HG03280 (cell line): Measurements from ENCODE around the gene STK40.

Experiments
- ATAC-seq: cut with Tn5 transposase; IDR thresholded peaks from one replicate; pipeline ENCODE4 v1.9.1; 2021; ENCODE audit warnings: mild to moderate bottlenecking, moderate library complexity; ENCODE audit not compliant: unreplicated experiment

STK40 gene

GRCh38 chr1:36377791-36378492 lies 7.8 kb downstream of the STK40 start:
- no peak for ATAC-seq

GRCh38 chr1:36372617-36373016 lies 13.1 kb downstream of the STK40 start:
- no peak for ATAC-seq

GRCh38 chr1:36369061-36369861 lies 16.5 kb downstream of the STK40 start:
- ATAC-seq: no peak

GRCh38 chr1:36367798-36368197 lies 17.9 kb downstream of the STK40 start:
- no peak for ATAC-seq

DNA sequence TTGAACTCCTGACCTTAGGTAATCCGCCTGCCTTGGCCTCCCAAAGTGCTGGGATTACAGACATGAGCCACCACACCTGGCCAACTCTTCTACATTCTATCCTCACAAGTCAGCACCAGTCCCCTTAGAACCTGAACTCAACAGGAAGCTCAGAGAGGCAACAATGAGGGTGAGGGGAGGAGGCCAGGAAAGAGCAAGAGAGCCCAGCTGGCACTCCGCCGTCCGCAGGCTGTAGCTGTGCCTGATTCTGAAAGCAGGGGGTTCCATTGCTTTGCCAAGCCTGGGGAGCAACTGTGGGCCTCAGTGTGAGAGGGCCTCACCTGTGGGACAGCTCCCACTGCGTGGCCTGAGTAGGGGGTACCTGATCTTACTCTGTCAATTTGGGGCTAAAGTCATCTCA lies 18.7 kb downstream of the STK40 start:
- no peak for ATAC-seq

- no peak for ATAC-seq
These were observed 19.5 kb downstream of the STK40 start for GRCh38 chr1:36366091-36366661.

- ATAC-seq: no peak
These were observed 20.3 kb downstream of the STK40 start for GRCh38 chr1:36365381-36365780.

GRCh38 chr1:36359911-36360550 lies 25.7 kb downstream of the STK40 start:
- ATAC-seq: no peak

DNA sequence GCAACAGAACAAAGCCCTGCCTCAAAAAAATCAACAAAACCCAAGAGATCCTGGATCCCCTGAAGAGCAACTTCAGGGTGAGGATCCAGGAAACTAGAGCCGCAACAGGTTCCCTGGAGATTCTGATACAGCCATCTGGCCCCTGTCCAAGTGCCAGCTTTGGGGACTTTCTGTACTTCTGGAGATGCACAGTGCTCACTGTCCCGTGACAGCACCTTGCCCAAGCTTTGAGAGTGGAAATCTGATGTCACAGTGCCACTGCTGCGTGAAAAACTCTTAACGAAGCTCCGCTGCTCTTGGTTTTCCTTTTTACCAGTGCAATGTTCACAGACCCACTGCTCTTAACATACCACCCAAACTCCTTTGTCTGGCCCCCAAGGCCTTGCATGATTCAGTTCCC lies 26.3 kb downstream of the STK40 start:
- ATAC-seq: no peak

DNA sequence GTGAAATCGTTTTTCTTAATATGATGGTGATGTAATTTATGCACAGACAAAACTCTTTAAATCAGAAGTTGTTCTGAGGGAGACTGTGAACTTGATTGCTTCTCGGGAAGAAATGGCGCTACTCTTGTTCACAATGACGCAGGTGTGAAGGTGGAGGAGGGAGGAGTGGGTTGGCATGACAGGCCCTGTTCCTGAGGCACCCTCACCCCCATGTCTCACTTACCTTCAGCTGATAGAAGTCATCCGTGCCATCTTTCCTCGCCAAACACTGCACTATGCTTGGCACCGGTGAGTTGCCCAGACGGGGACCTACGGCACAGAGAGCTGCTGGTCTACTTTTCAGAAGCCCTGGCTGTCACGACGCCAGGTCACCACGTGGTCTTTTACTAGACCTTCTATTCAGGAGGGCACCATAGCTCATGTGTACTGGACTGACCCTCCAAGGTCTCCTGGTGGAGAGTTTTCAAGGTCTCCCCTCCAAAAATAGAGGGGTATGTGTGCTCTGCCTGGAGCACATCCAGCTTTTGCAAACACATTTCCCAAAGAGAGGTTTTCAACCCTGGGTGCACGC lies 27.1 kb downstream of the STK40 start:
- ATAC-seq: no peak

GRCh38 chr1:36355811-36356210 lies 29.9 kb downstream of the STK40 start:
- ATAC-seq: no peak

- no peak for ATAC-seq
These were observed 31.2 kb downstream of the STK40 start for GRCh38 chr1:36354486-36354885.

DNA sequence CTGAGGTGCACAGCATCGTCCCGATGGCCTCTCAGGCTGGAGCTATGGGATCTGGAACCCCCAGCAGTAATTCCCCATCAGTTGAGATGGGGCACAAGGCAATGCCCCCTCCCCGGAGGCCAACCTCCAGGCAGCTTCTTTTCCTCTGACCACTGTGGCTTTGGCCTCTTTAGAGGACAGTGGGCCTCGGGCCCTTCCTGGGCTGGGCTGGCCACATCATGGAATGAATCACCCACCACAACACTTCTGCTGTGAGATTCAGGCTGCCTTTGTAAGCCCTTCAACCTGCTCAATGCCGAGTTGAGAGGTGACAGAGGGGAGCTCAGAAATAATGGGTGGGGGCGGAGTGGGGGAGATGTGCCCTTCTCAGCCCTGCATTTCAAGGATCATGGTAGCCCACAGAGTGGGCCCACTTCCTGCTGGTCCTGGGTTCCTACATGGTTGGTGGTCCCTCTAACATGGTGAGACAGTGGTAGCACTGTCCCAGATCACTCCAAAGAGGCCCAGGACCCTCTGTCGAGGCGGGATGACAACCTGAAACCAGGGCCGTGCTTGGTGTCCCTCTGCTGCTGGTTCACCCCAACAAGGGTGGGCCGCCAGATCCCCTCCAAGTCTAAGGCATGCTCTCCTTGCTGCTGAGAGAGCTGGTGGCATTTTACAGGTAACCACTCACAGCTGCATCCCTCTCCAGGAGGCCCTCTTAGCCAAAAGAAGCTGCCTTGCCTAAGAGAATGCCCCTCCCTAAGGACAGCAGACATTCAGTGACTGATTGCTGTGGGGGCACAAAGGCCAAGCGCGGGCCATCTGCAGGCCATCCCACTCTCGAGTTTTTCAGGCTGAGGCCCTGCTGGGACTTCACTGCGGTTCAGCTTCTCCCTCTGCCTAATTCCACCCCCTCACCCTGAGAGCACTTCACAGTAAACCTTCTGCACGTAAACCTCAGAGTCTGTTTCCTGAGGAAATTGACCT lies 32.5 kb downstream of the STK40 start:
- no peak for ATAC-seq

GRCh38 chr1:36352125-36352909 lies 33.4 kb downstream of the STK40 start:
- ATAC-seq: no peak

- no peak for ATAC-seq
These were observed 34.3 kb downstream of the STK40 start for GRCh38 chr1:36351227-36351977.

- no peak for ATAC-seq
These were observed 35.0 kb downstream of the STK40 start for GRCh38 chr1:36350659-36351226.

GRCh38 chr1:36349839-36350238 lies 35.9 kb downstream of the STK40 start:
- no peak for ATAC-seq

DNA sequence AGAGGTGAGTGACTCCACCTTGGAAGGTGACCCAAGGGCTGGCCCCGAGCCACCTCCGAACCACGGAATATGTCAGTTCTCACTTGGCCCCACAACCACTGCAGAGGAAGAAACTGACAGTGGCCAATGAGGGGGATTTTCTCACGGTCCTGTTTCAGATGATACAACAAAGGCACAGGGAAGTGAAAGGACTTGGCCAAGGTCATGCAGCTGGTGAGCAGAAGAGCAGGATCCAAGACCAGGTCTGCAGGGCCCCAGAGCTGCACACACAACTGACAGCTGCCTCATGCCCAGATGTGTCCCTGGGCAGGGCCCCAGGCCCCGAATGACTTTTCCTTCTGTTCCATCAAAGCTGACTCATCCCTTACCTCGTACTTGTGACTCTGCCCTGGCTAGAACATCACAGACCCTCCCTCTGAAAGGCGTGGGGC lies 36.5 kb downstream of the STK40 start:
- peak; percentile 74 for ATAC-seq
